Fibroblast of lung (primary cell): ENCODE data around the gene DUSP9. TPM values are rescaled to one million over a fixed set of nuclear protein-coding genes. Genes with fewer than 3 reads are reported as not detected.

ENCODE experiments used
- DNase-seq, 2 donors: peaks; one replicate each; pipeline versions ENCODE4 v3.0.0 to v3.0.0-alpha.2; 2010; ENCODE audit warnings: low read depth in 2 of 2
- H2AFZ ChIP-seq: 2 replicates; pipeline ENCODE4 v1.5.1; 2012; ENCODE audit warnings: low read length, control low read depth, inconsistent platforms
- H3K27ac ChIP-seq: 2 replicates; pipeline ENCODE4 v1.5.1; 2011; ENCODE audit warnings: low read length, control low read depth; ENCODE audit not compliant: insufficient read depth
- H3K27me3 ChIP-seq: 2 replicates; pipeline ENCODE4 v1.5.1; 2011; ENCODE audit warnings: mild to moderate bottlenecking, low read length; ENCODE audit not compliant: control insufficient read depth, insufficient read depth
- H3K36me3 ChIP-seq: 2 replicates; pipeline ENCODE4 v1.5.1; 2011; ENCODE audit warnings: low read length; ENCODE audit not compliant: control insufficient read depth, insufficient read depth
- H3K4me1 ChIP-seq: 2 replicates; pipeline ENCODE4 v1.5.1; 2011; ENCODE audit warnings: low read length; ENCODE audit not compliant: control insufficient read depth, insufficient read depth; ENCODE audit errors: extremely low read depth
- H3K4me2 ChIP-seq: 2 replicates; pipeline ENCODE4 v1.5.1; 2011; ENCODE audit warnings: low read length, control low read depth; ENCODE audit not compliant: insufficient read depth; ENCODE audit errors: extremely low read depth
- H3K4me3 ChIP-seq, 4 experiments: fragments of 200-600 bp in 1 of 4; sonication (generic) in 1 of 4; replicated peaks in 1 of 4; 2 replicates each; pipeline ENCODE4 v1.5.1; 2011 to 2016; ENCODE audit warnings: low read length in 4 of 4, low read depth in 3 of 4, mild to moderate bottlenecking in 3 of 4, control low read depth in 2 of 4, inconsistent platforms in 1 of 4, mixed read lengths in 1 of 4; ENCODE audit not compliant: insufficient read depth in 1 of 4; ENCODE audit errors: control extremely low read depth in 1 of 4
- H3K79me2 ChIP-seq: 2 replicates; pipeline ENCODE4 v1.5.1; 2012; ENCODE audit warnings: mild to moderate bottlenecking, low read length, inconsistent platforms; ENCODE audit not compliant: control insufficient read depth, insufficient read depth
- H3K9ac ChIP-seq: 2 replicates; pipeline ENCODE4 v1.5.1; 2011; ENCODE audit warnings: mild to moderate bottlenecking, low read length, control low read depth; ENCODE audit not compliant: insufficient read depth
- H3K9me3 ChIP-seq: 2 replicates; pipeline ENCODE4 v1.5.1; 2012; ENCODE audit warnings: low read depth, low read length; ENCODE audit not compliant: control insufficient read depth, insufficient read depth
- H4K20me1 ChIP-seq: 2 replicates; pipeline ENCODE4 v1.5.1; 2011; ENCODE audit warnings: low read length; ENCODE audit not compliant: control insufficient read depth, insufficient read depth; ENCODE audit errors: extremely low read depth
- EZH2 ChIP-seq: IDR thresholded peaks from 2 replicates; pipeline ENCODE4 v1.5.1; 2012; ENCODE audit warnings: low read length, control low read depth, mild to moderate bottlenecking; ENCODE audit errors: missing control alignments
- polyA plus RNA-seq, 2 donors: library from polyadenylated mRNA; depleted of rRNA in 1 of 2; stranded (reverse) in 1 of 2; unstranded in 1 of 2; fragments of >200 nt; gene quantifications; 2 replicates each; pipeline ENCODE4 v1.2.1, GENCODE V29; 2011 to 2012; ENCODE audit warnings: missing spikeins in 1 of 2
- total RNA-seq: library from RNA; depleted of rRNA; stranded (reverse); fragments of >200 nt; gene quantifications from 2 replicates; pipeline ENCODE4 v1.2.1, GENCODE V29; 2014
- TF ChIP-seq, protein P1 (sequence below), 2 donors: IDR thresholded peaks in 1 of 2; conservative IDR thresholded peaks in 1 of 2; 1 replicate in 1 of 2; 2 replicates in 1 of 2; pipeline ENCODE4 v1.5.1; 2011 to 2012; ENCODE audit warnings: low read length in 2 of 2, control low read depth in 1 of 2, inconsistent platforms in 1 of 2, low read depth in 1 of 2, mild to moderate bottlenecking in 1 of 2

DUSP9 gene
- total and polyA plus RNA-seq, 2 donors (not counting 1 experiment from before 2014, with no cell fraction given), result not detected

DNA sequence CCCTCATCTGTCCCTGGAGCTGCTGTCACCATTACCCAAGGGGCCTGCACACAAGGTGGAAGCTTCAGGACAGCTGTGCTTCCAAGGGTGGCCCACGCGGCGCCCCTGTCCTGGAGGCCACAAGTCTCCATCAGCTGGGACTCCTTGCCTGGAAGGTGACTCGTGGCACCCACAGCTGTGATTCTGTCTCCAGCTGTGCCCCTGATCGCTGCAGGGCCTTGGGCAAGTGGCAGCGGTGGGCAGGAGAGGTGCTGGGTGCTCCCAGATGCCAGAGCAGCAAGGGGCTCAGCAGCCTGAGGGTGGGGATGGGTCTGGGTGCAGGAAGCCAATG is 9.0 kb upstream of the DUSP9 start:
- DNase-seq, result no peak
- no peak for TF ChIP-seq EZH2
- TF ChIP-seq, protein P1, sequence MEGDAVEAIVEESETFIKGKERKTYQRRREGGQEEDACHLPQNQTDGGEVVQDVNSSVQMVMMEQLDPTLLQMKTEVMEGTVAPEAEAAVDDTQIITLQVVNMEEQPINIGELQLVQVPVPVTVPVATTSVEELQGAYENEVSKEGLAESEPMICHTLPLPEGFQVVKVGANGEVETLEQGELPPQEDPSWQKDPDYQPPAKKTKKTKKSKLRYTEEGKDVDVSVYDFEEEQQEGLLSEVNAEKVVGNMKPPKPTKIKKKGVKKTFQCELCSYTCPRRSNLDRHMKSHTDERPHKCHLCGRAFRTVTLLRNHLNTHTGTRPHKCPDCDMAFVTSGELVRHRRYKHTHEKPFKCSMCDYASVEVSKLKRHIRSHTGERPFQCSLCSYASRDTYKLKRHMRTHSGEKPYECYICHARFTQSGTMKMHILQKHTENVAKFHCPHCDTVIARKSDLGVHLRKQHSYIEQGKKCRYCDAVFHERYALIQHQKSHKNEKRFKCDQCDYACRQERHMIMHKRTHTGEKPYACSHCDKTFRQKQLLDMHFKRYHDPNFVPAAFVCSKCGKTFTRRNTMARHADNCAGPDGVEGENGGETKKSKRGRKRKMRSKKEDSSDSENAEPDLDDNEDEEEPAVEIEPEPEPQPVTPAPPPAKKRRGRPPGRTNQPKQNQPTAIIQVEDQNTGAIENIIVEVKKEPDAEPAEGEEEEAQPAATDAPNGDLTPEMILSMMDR (conservative IDR thresholded peaks at IDR 0.05 in 1 of 2, IDR thresholded peaks at IDR 0.05 in 1 of 2; ENCODE audit: low read depth in 1 of 2, low read length in 2 of 2), result no peak

DNA sequence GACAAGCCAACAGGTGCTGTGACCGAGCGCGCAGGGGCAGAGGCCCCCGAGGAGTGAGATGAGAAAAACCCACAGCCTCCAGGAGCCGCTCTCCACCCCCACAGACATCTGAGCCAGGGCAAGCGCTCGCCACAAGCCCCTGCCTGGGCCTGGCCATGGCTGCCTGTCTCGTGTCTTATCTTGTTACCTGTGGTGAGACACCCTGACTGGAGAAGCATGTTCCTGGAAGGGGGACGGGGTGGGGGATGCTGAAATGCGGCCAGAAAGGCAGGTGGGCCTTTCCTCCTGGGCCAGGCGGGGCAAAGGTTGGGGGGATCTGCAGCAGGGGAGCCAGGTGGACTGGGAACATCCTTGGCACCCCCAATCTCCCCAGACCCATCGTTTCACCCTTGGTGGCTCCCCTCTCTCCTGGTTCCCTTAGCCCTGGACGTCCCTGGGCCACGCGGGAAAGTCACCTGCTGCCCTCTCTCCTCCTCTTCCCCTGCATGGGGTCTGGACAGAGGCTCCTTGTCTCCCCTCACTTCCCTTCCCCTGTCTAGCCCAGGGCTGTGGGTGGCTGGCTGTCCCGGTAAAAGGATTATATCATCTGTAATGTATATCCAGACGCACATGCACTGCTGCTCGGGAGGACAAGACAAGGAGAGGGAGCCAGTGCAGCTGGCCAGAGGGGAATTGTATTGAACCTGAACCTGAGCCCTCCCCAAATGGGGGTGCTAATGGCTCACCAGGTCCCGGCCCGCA is 8.4 kb upstream of the DUSP9 start:
- no peak overlapping the region for H3K4me2 ChIP-seq
- no peak overlapping the region for H3K9ac ChIP-seq
- TF ChIP-seq, protein P1 (conservative IDR thresholded peaks at IDR 0.05 in 1 of 2, IDR thresholded peaks at IDR 0.05 in 1 of 2; ENCODE audit: low read depth in 1 of 2, low read length in 2 of 2), result no peak
- H3K27me3 ChIP-seq, result peaks cover 12% of the 10 kb centered on the region
- H3K36me3 ChIP-seq, result no peaks in the 10 kb centered on the region
- H3K4me3 ChIP-seq, result no peak overlapping the region
- H3K9me3 ChIP-seq, result no peaks in the 10 kb centered on the region
- H2AFZ ChIP-seq, result no peak overlapping the region
- no peaks in the 10 kb centered on the region for H3K79me2 ChIP-seq
- H3K4me1 ChIP-seq, result no peaks in the 10 kb centered on the region
- no peak overlapping the region for H3K27ac ChIP-seq
- no peak for DNase-seq
- no peaks in the 10 kb centered on the region for H4K20me1 ChIP-seq

More for the DNA sequence above, 9.0 kb upstream of the DUSP9 start:
- Histone ChIP-seq H3K79me2 (no peaks in the 10 kb centered on the region), H3K4me2 (no peak overlapping the region), H3K4me1 (no peaks in the 10 kb centered on the region), H3K9me3 (no peaks in the 10 kb centered on the region), H4K20me1 (no peaks in the 10 kb centered on the region), H3K27ac (no peak overlapping the region), H3K27me3 (peaks cover 12% of the 10 kb centered on the region), H3K4me3 (no peak overlapping the region), H3K36me3 (no peaks in the 10 kb centered on the region), H2AFZ (no peak overlapping the region), H3K9ac (no peak overlapping the region)

DNA sequence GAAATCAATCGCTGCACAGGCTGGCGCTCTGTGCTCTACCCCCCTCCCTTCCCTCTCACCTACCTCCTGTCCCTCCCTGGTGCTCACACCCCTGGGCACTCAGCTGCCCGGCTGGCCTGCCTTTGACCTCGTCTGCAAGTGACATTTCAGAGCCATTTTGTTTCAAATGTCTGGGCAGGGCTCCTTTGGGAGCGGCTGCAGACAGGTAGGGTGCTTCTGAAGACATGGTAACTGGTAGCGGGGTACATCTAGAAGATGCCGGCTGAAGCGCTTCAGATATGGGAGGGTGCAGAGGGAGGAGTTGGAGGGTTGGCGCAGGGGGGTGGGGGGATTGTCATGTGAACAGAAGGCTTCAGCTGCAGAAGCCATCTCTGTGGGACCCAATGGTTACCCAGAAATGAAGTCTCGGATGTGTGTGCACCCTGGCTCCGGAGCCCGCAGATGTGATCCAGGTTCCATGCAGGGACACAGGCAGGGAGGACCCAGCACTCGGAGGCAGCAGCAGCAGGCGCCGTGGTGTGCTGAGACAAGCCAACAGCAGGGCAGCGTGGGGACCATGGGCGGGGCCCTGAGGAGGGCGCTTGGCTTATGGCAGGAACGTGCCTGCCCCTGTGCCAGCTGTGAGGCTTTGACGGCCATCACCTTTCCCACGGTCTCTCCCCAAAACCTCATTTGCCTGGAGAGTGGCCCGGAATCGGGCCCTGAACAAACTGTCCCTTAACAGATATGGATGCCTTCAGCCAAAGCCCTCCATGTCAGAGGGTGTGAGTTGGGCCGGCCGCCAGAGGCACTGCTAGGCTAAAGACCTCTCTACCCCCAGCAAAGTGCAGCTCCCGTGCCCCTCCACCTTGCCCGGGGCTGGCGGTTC is 7.6 kb upstream of the DUSP9 start:
- H3K27me3 ChIP-seq, result peaks cover 12% of the 10 kb centered on the region
- no peak overlapping the region for H3K4me2 ChIP-seq
- H3K4me3 ChIP-seq, result no peak overlapping the region
- no peaks in the 10 kb centered on the region for H3K79me2 ChIP-seq
- no peaks in the 10 kb centered on the region for H4K20me1 ChIP-seq
- no peak for DNase-seq
- no peaks in the 10 kb centered on the region for H3K36me3 ChIP-seq
- no peak overlapping the region for H3K9ac ChIP-seq
- H2AFZ ChIP-seq, result no peak overlapping the region
- no peak overlapping the region for H3K27ac ChIP-seq
- no peaks in the 10 kb centered on the region for H3K4me1 ChIP-seq
- H3K9me3 ChIP-seq, result no peaks in the 10 kb centered on the region
- TF ChIP-seq, protein P1 (conservative IDR thresholded peaks at IDR 0.05 in 1 of 2, IDR thresholded peaks at IDR 0.05 in 1 of 2; ENCODE audit: low read depth in 1 of 2, low read length in 2 of 2), result no peak
- TF ChIP-seq EZH2, result no peak
